B cell (primary cell): ENCODE results near the gene WNK2. TPM values are rescaled to one million over a fixed set of nuclear protein-coding genes. Genes with fewer than 3 reads are reported as not detected.
"Not testable (repeated sequence)": the region's sequence is repeated elsewhere in the genome, so short reads cannot be mapped to it uniquely, and the experiment has no call there.

Source experiments
- ATAC-seq: fragments of 200-7000 bp; cut with Tn5 transposase; one replicate; pipeline ENCODE4 v1.10.0; 2021; ENCODE audit warnings: low read depth, mild to moderate bottlenecking, moderate number of reproducible peaks, moderate library complexity
- CTCF ChIA-PET: fragments of 350-600 bp; sonication (Branson Sonifier 250); formaldehyde crosslinking; loops from one replicate; lab custom pipeline; 2021; ENCODE audit warnings: antibody characterized with exemption, inconsistent platforms; lab: Charles Lee
- POLR2A ChIA-PET: fragments of 350-600 bp; sonication (Branson Sonifier 250); formaldehyde crosslinking; loops from one replicate; lab custom pipeline; 2021; ENCODE audit warnings: antibody characterized with exemption; lab: Charles Lee
- DNase-seq: peaks from one replicate; pipeline ENCODE4 v3.0.0; 2013
- H2AFZ ChIP-seq: 2 replicates; pipeline ENCODE4 v1.6.1; 2012; ENCODE audit warnings: mild to moderate bottlenecking, low read depth, low read length; ENCODE audit not compliant: insufficient read depth, poor library complexity, severe bottlenecking
- H3K27ac ChIP-seq, 2 donors: 1 replicate in 1 of 2; 2 replicates in 1 of 2; pipeline ENCODE4 v1.5.1; 2012 to 2013; ENCODE audit warnings: low read length in 2 of 2, mild to moderate bottlenecking in 2 of 2, moderate library complexity in 1 of 2
- H3K27me3 ChIP-seq, 4 experiments: fragments of 200-600 bp in 1 of 4; sonication (generic) in 1 of 4; replicated peaks in 1 of 4; 1 replicate in 2 of 4; 2 replicates in 2 of 4; pipeline versions ENCODE4 v1.6.1 to v1.7.0; 2013 to 2016; ENCODE audit warnings: low read length in 3 of 4, mild to moderate bottlenecking in 2 of 4, mixed read lengths in 1 of 4, moderate library complexity in 1 of 4; ENCODE audit not compliant: insufficient read depth in 4 of 4, control insufficient read depth in 3 of 4; ENCODE audit errors: control extremely low read depth in 1 of 4
- H3K36me3 ChIP-seq, 2 experiments: replicated peaks in 1 of 2; 1 replicate in 1 of 2; 2 replicates in 1 of 2; pipeline versions ENCODE4 v1.6.1 to v1.7.1; 2013; ENCODE audit warnings: low read length in 1 of 2; ENCODE audit not compliant: insufficient read depth in 2 of 2, control insufficient read depth in 1 of 2; ENCODE audit errors: control extremely low read depth in 1 of 2, extremely low read depth in 1 of 2
- H3K4me1 ChIP-seq, 2 donors: fragments of 200-600 bp in 1 of 2; sonication (generic) in 1 of 2; 1 replicate in 1 of 2; 2 replicates in 1 of 2; pipeline versions ENCODE4 v1.5.1 to v1.6.1; 2013 to 2017; ENCODE audit warnings: low read length in 2 of 2; ENCODE audit not compliant: control insufficient read depth in 2 of 2, insufficient read depth in 2 of 2
- H3K4me2 ChIP-seq: replicated peaks from 2 replicates; pipeline ENCODE3; 2012; ENCODE audit warnings: mild to moderate bottlenecking, low read depth, low read length; ENCODE audit not compliant: poor library complexity, severe bottlenecking
- H3K4me3 ChIP-seq, 5 experiments: fragments of 200-600 bp in 1 of 5; sonication (generic) in 1 of 5; 1 replicate in 3 of 5; 2 replicates in 2 of 5; pipeline versions ENCODE4 v1.5.1 to v1.7.0; 2011 to 2016; ENCODE audit warnings: low read length in 4 of 5, mild to moderate bottlenecking in 4 of 5, low read depth in 2 of 5, control low read depth in 1 of 5, moderate library complexity in 1 of 5; ENCODE audit not compliant: insufficient read depth in 1 of 5; ENCODE audit errors: control extremely low read depth in 1 of 5, extremely low read depth in 1 of 5
- H3K79me2 ChIP-seq: fragments of 200-600 bp; sonication (generic); one replicate; pipeline ENCODE4 v1.6.0; 2016; ENCODE audit warnings: low read length; ENCODE audit not compliant: control insufficient read depth, insufficient read depth
- H3K9ac ChIP-seq: fragments of 200-600 bp; sonication (generic); 2 replicates; pipeline ENCODE4 v1.6.1; 2017; ENCODE audit warnings: mild to moderate bottlenecking, low read length, moderate library complexity
- H3K9me3 ChIP-seq, 3 donors: one replicate each; pipeline versions ENCODE4 v1.6.1 to v1.7.1; 2013; ENCODE audit warnings: low read length in 2 of 3; ENCODE audit not compliant: control insufficient read depth in 2 of 3, insufficient read depth in 1 of 3; ENCODE audit errors: control extremely low read depth in 1 of 3
- H4K20me1 ChIP-seq: 2 replicates; pipeline ENCODE4 v1.6.0; 2012; ENCODE audit warnings: mild to moderate bottlenecking, low read length; ENCODE audit not compliant: insufficient read depth, control insufficient read depth, poor library complexity, severe bottlenecking
- H3K27ac Mint-ChIP-seq: one replicate; pipeline ENCODE4 v1.8.0; 2021; ENCODE audit warnings: mixed read lengths
- H3K27me3 Mint-ChIP-seq: one replicate; pipeline ENCODE4 v1.8.0; 2021; ENCODE audit warnings: mixed read lengths
- H3K4me1 Mint-ChIP-seq: one replicate; pipeline ENCODE4 v1.8.0; 2021; ENCODE audit warnings: mixed read lengths
- H3K4me3 Mint-ChIP-seq: one replicate; pipeline ENCODE4 v1.8.0; 2021; ENCODE audit warnings: mixed read lengths
- H3K9me3 Mint-ChIP-seq: one replicate; pipeline ENCODE4 v1.8.0; 2022; ENCODE audit warnings: mixed read lengths; ENCODE audit not compliant: insufficient read depth
- EZH2 ChIP-seq: IDR thresholded peaks from 2 replicates; pipeline ENCODE4 v1.6.1; 2012; ENCODE audit warnings: borderline replicate concordance, low read depth, mild to moderate bottlenecking, moderate library complexity, low read length; ENCODE audit not compliant: insufficient read depth, poor library complexity, severe bottlenecking
- WGBS: methylation state at CpG from one replicate; pipeline ENCODE4 v1.1.5; 2013; ENCODE audit warnings: missing lambda C conversion rate; ENCODE audit not compliant: insufficient coverage; 5-methylcytosine and 5-hydroxymethylcytosine counted together
- intact Hi-C: fragments of 100-400 bp; cut with micrococcal nuclease; formaldehyde crosslinking; loops from one replicate; pipeline ENCODE4 v1.10.0; 2022
- polyA plus RNA-seq: library from polyadenylated mRNA; depleted of rRNA; stranded (reverse); fragments of >200 nt; gene quantifications from 2 replicates; pipeline ENCODE4 v1.2.3, GENCODE V29; 2012
- total RNA-seq, 2 donors: library from RNA; stranded (reverse); fragments of 120-200 nt in 1 of 2; gene quantifications; 1 replicate in 1 of 2; 2 replicates in 1 of 2; pipeline versions ENCODE4 v1.2.3 to v1.2.4, GENCODE V29; 2013 to 2022
- TF ChIP-seq, protein P1 (sequence below): fragments of 200-600 bp; IDR thresholded peaks from one replicate; pipeline ENCODE4 v1.8.0; 2022; ENCODE audit warnings: antibody characterized with exemption, mild to moderate bottlenecking

WNK2 gene
- total and polyA plus RNA-seq, 2 donors (not counting 1 experiment from before 2014, with no cell fraction given): 0.49 TPM; not detected in 1

DNA sequence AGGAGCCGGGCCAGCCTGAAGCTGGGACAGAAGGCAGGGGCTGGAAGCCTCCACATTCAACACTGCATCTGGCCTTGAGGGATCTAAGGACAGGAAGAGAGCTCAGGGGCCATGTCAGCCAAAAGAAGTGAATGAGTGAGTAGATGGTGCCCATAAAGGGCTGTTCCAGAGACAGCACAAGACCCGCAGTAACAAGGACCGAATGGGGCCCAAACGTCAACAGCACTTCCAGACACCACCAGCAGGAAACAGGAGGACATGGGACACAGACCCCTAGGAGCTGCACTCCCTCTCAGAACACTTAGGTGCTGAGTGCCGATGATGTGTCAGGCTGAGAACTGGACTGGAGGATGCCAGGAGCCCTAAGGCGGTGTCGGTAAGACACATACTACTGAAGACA, 152.8 kb downstream of the WNK2 start:
- no peaks in the 10 kb centered on the region for H3K4me1 ChIP-seq
- no peak overlapping the region for H3K4me3 ChIP-seq
- H3K36me3 ChIP-seq: no peaks in the 10 kb centered on the region
- no peaks in the 10 kb centered on the region for H3K4me1 Mint-ChIP-seq
- no peaks in the 10 kb centered on the region for H4K20me1 ChIP-seq
- H3K9me3 Mint-ChIP-seq: peaks cover 11% of the 10 kb centered on the region
- WGBS: 100% methylated on average over 3 of the region's 7 CpGs
- ChIA-PET CTCF (no interaction called here), POLR2A (no interaction called here)
- TF ChIP-seq, protein P1, sequence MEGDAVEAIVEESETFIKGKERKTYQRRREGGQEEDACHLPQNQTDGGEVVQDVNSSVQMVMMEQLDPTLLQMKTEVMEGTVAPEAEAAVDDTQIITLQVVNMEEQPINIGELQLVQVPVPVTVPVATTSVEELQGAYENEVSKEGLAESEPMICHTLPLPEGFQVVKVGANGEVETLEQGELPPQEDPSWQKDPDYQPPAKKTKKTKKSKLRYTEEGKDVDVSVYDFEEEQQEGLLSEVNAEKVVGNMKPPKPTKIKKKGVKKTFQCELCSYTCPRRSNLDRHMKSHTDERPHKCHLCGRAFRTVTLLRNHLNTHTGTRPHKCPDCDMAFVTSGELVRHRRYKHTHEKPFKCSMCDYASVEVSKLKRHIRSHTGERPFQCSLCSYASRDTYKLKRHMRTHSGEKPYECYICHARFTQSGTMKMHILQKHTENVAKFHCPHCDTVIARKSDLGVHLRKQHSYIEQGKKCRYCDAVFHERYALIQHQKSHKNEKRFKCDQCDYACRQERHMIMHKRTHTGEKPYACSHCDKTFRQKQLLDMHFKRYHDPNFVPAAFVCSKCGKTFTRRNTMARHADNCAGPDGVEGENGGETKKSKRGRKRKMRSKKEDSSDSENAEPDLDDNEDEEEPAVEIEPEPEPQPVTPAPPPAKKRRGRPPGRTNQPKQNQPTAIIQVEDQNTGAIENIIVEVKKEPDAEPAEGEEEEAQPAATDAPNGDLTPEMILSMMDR: no peak
- TF ChIP-seq EZH2: no peak
- no peak overlapping the region for H2AFZ ChIP-seq
- H3K27ac ChIP-seq: no peak overlapping the region
- DNase-seq (no peak), ATAC-seq (no peak)
- H3K4me2 ChIP-seq: no peak overlapping the region
- no peak overlapping the region for H3K4me3 Mint-ChIP-seq
- no peaks in the 10 kb centered on the region for H3K79me2 ChIP-seq
- H3K27me3 Mint-ChIP-seq: peaks cover 17% of the 10 kb centered on the region
- intact Hi-C loops: no loop called here
- no peak overlapping the region for H3K27ac Mint-ChIP-seq
- H3K9ac ChIP-seq: no peak overlapping the region
- H3K27me3 ChIP-seq: peaks cover 0 to 14% (median 0%) of the 10 kb centered on the region in 4 experiments
- peaks cover 0 to 27% (median 14%) of the 10 kb centered on the region in 3 donors for H3K9me3 ChIP-seq

DNA sequence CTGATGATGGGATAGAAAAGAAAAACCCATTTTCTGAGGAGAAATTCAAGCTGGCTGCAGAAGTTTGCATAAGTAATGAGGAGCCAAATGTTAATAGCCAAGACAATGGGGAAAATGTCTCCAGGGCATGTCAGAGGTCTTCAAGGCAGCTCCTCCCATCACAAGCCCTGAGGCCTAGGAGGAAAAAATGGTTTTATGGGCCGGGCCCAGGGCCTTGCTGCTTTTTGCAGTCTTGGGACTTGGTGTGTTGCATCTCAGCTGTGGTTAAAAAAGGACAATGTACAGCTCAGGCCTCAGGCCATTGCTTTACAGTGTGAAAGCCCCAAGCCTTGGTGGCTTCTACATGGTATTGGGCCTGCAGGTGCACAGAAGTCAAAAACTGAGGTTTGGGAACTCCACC, 154.3 kb downstream of the WNK2 start:
- Histone ChIP-seq H3K9me3 (peaks cover 0 to 23% (median 14%) of the 10 kb centered on the region in 3 donors), H3K27me3 (peaks cover 0 to 14% (median 0%) of the 10 kb centered on the region in 4 experiments)
- intact Hi-C loops, H2AFZ ChIP-seq, H3K4me1 ChIP-seq, H3K4me2 ChIP-seq, H3K27ac ChIP-seq, H3K4me3 Mint-ChIP-seq, H3K27ac Mint-ChIP-seq, H3K4me1 Mint-ChIP-seq, H3K4me3 ChIP-seq, CTCF ChIA-PET, DNase-seq, ATAC-seq, H4K20me1 ChIP-seq, POLR2A ChIA-PET, H3K36me3 ChIP-seq, H3K79me2 ChIP-seq, H3K9ac ChIP-seq: not testable (repeated sequence)
- H3K27me3 Mint-ChIP-seq: peaks cover 16% of the 10 kb centered on the region
- 68% methylated on average over 1 of the region's 1 CpG for WGBS
- peaks cover 11% of the 10 kb centered on the region for H3K9me3 Mint-ChIP-seq
